ENCODE results near the gene CD300LB.

DNA sequence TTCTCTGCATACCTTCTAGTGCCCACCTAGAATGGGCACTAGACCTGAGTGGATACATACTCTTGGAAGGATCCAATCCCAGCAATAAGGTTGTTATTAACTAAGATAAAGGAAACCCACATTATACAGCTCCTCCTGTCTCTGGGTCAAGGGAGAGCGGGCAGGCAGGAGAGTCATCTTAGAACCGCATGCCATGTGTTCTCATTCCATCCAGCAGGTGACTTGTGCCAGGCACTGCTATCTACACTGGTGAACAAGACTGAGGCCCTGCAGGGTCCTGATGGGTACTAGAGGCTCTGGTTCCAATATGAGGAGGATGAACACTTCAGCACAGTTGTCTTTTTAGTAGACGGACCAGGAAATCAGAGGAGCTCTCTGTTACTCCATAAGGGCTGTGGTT lies 41.9 kb upstream of the CD300LB start:
- no peak for TF ChIP-seq POLR2AphosphoS5 (IDR thresholded peaks at IDR 0.05)
- TF ChIP-seq, protein P1, sequence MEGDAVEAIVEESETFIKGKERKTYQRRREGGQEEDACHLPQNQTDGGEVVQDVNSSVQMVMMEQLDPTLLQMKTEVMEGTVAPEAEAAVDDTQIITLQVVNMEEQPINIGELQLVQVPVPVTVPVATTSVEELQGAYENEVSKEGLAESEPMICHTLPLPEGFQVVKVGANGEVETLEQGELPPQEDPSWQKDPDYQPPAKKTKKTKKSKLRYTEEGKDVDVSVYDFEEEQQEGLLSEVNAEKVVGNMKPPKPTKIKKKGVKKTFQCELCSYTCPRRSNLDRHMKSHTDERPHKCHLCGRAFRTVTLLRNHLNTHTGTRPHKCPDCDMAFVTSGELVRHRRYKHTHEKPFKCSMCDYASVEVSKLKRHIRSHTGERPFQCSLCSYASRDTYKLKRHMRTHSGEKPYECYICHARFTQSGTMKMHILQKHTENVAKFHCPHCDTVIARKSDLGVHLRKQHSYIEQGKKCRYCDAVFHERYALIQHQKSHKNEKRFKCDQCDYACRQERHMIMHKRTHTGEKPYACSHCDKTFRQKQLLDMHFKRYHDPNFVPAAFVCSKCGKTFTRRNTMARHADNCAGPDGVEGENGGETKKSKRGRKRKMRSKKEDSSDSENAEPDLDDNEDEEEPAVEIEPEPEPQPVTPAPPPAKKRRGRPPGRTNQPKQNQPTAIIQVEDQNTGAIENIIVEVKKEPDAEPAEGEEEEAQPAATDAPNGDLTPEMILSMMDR (IDR thresholded peaks at IDR 0.05) = no peak
- no peak for TF ChIP-seq EP300 (IDR thresholded peaks at IDR 0.05; ENCODE audit: low read depth)

Data from transverse colon (tissue), 4 donors.